A673 (cell line): Measurements from ENCODE around the gene POLA1. TPM values are rescaled to one million over a fixed set of nuclear protein-coding genes. Genes with fewer than 3 reads are reported as not detected.

Experiments
- BruUV-seq: library from RNA; stranded (reverse); fragments of 400-500 nt; replicated peaks from 2 replicates; lab custom pipeline; 2021; lab: Mats Ljungman, UMichigan
- CTCF ChIA-PET: fragments of 300-600 bp; sonication (Branson Sonifier 250); formaldehyde crosslinking; loops from one replicate; lab custom pipeline; 2022; ENCODE audit warnings: antibody characterized with exemption; lab: Charles Lee
- POLR2A ChIA-PET: fragments of 300-600 bp; sonication (Branson Sonifier 250); formaldehyde crosslinking; loops from one replicate; lab custom pipeline; 2022; ENCODE audit warnings: antibody characterized with exemption; ENCODE audit not compliant: low non-redundant PET; lab: Charles Lee
- DNase-seq: peaks from one replicate; pipeline ENCODE4 v3.0.0-alpha.2; 2015; ENCODE audit warnings: low spot score
- H3K27ac ChIP-seq: fragments of 200-600 bp; sonication (generic); 2 replicates; pipeline ENCODE4 v1.5.1; 2016; ENCODE audit warnings: mixed run types, low read depth, mild to moderate bottlenecking, mixed read lengths, antibody characterized with exemption, low read length; ENCODE audit not compliant: poor library complexity, severe bottlenecking
- H3K27me3 ChIP-seq: fragments of 200-600 bp; sonication (generic); replicated peaks from 2 replicates; pipeline ENCODE4 v1.6.1; 2017; ENCODE audit warnings: mixed run types, low read depth, mild to moderate bottlenecking, mixed read lengths, antibody characterized with exemption, low read length; ENCODE audit not compliant: insufficient read depth, poor library complexity
- H3K36me3 ChIP-seq: fragments of 200-600 bp; sonication (generic); 2 replicates; pipeline ENCODE4 v1.6.1; 2016; ENCODE audit warnings: mixed run types, mild to moderate bottlenecking, mixed read lengths, antibody characterized with exemption, low read length; ENCODE audit not compliant: insufficient read depth, poor library complexity, severe bottlenecking
- H3K4me1 ChIP-seq: fragments of 200-600 bp; sonication (generic); 2 replicates; pipeline ENCODE4 v1.6.1; 2017; ENCODE audit warnings: mixed run types, mild to moderate bottlenecking, mixed read lengths, antibody characterized with exemption, low read length; ENCODE audit not compliant: insufficient read depth, poor library complexity, severe bottlenecking
- H3K4me3 ChIP-seq: fragments of 200-600 bp; sonication (generic); 2 replicates; pipeline ENCODE4 v1.5.1; 2016; ENCODE audit warnings: low read depth, mixed run types, mild to moderate bottlenecking, mixed read lengths, low read length; ENCODE audit not compliant: poor library complexity, severe bottlenecking
- H3K9me3 ChIP-seq: fragments of 200-600 bp; sonication (generic); 2 replicates; pipeline ENCODE4 v1.6.1; 2016; ENCODE audit warnings: mixed run types, low read depth, mild to moderate bottlenecking, mixed read lengths, antibody characterized with exemption, low read length; ENCODE audit not compliant: poor library complexity, severe bottlenecking
- CTCF ChIP-seq: fragments of 300-800, 200-600 bp; sonication (generic); conservative IDR thresholded peaks from 2 replicates; pipeline ENCODE4 v1.5.1; 2017; ENCODE audit warnings: low read depth, mild to moderate bottlenecking, antibody characterized with exemption, low read length, moderate library complexity, mixed read lengths
- EZH2 ChIP-seq: fragments of 200-600 bp; sonication (generic); IDR thresholded peaks from 2 replicates; pipeline ENCODE4 v1.6.1; 2017; ENCODE audit warnings: borderline replicate concordance, low read depth, mild to moderate bottlenecking, mixed read lengths, antibody characterized with exemption, low read length; ENCODE audit not compliant: poor library complexity, severe bottlenecking
- intact Hi-C: fragments of 100-400 bp; cut with micrococcal nuclease; formaldehyde crosslinking; loops from one replicate; pipeline ENCODE4 v1.10.0; 2022; ENCODE audit not compliant: unreplicated experiment
- total RNA-seq: library from RNA; stranded (reverse); gene quantifications from 2 replicates; pipeline ENCODE4 v1.2.3, GENCODE V29; 2021

POLA1 gene
- total RNA-seq, 1 experiment from 2014 or later = 44.9 TPM

- Histone ChIP-seq H3K9me3 (no peaks in the 10 kb centered on the region), H3K36me3 (no peaks in the 10 kb centered on the region), H3K27ac (no peak overlapping the region), H3K27me3 (no peaks in the 10 kb centered on the region), H3K4me3 (no peak overlapping the region), H3K4me1 (peaks cover 22% of the 10 kb centered on the region)
- TF ChIP-seq CTCF = no peak
- TF ChIP-seq EZH2 = no peak
- POLR2A ChIA-PET = no interaction called here
- DNase-seq = peak; percentile 54
- BruUV-seq = no TSS peak
- CTCF ChIA-PET = no interaction called here
- intact Hi-C loops = no loop called here
Measured at GRCh38 chrX:24768556-24768955, 74.8 kb downstream of the POLA1 start.

GRCh38 chrX:24774650-24775049 is 80.9 kb downstream of the POLA1 start:
- Histone ChIP-seq H3K27me3 (peaks cover 5% of the 10 kb centered on the region), H3K4me3 (no peak overlapping the region), H3K36me3 (no peaks in the 10 kb centered on the region), H3K27ac (no peak overlapping the region), H3K9me3 (no peaks in the 10 kb centered on the region), H3K4me1 (peaks cover 5% of the 10 kb centered on the region)
- ChIA-PET POLR2A (no interaction called here), CTCF (no interaction called here)
- no TSS peak for BruUV-seq
- no peak for DNase-seq
- intact Hi-C loops = no loop called here
- TF ChIP-seq EZH2 = no peak
- TF ChIP-seq CTCF = no peak

DNA sequence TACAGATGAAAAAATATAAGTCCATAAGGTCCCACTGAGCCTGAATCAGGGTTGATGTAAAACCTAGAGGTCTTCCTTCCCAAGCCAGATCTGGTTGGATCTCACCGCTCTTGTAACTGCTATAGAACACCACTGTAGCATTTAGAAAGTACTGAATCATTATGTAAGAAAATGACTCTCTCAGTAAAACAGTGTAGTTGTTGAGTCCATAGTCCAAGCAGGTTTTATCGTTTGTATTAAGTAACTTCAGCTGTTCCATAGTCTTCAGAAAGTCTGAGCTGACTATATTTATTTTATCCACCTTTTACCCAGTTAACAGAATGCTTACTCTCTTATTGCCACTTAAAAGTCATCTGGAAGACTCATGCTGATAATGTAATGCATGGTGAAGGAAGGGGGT is 82.2 kb downstream of the POLA1 start:
- Histone ChIP-seq H3K27ac (no peak overlapping the region), H3K36me3 (no peaks in the 10 kb centered on the region), H3K4me1 (no peaks in the 10 kb centered on the region), H3K9me3 (no peaks in the 10 kb centered on the region), H3K4me3 (no peak overlapping the region), H3K27me3 (peaks cover 5% of the 10 kb centered on the region)
- DNase-seq = no peak
- no TSS peak for BruUV-seq
- CTCF ChIA-PET = no interaction called here
- intact Hi-C loops = no loop called here
- POLR2A ChIA-PET = no interaction called here
- TF ChIP-seq CTCF (no peak), EZH2 (no peak)
